Uterus (tissue), 4 donors: ENCODE results near the gene MEIS3. TPM values are rescaled to one million over a fixed set of nuclear protein-coding genes. Genes with fewer than 3 reads are reported as not detected.

Experiments
- DNase-seq, 2 donors: peaks; one replicate each; pipeline ENCODE4 v3.0.0-alpha.2; 2019 to 2020
- H3K27ac ChIP-seq, 2 donors: fragments of 200-600 bp; sonication (generic); 1 replicate in 1 of 2; 2 replicates in 1 of 2; pipeline ENCODE4 v1.5.1; 2016 to 2018
- H3K27me3 ChIP-seq, 2 donors: fragments of 200-600 bp; sonication (generic); one replicate each; pipeline ENCODE4 v1.5.1; 2018 to 2019; ENCODE audit warnings: control low read depth in 1 of 2
- H3K36me3 ChIP-seq, 2 donors: fragments of 200-600 bp; sonication (generic); one replicate each; pipeline ENCODE4 v1.5.1; 2019; ENCODE audit warnings: control low read depth in 1 of 2
- H3K4me1 ChIP-seq, 2 donors: fragments of 200-600 bp; sonication (generic); one replicate each; pipeline ENCODE4 v1.5.1; 2018 to 2019; ENCODE audit warnings: control low read depth in 1 of 2
- H3K4me3 ChIP-seq, 2 donors: fragments of 200-600 bp; sonication (generic); 1 replicate in 1 of 2; 2 replicates in 1 of 2; pipeline ENCODE4 v1.5.1; 2018 to 2019; ENCODE audit warnings: mild to moderate bottlenecking in 1 of 2
- H3K9me3 ChIP-seq, 2 donors: fragments of 200-600 bp; sonication (generic); one replicate each; pipeline ENCODE4 v1.5.1; 2019; ENCODE audit warnings: control low read depth in 1 of 2
- CTCF ChIP-seq, 4 experiments: fragments of 200-600 bp in 2 of 4; fragments of 450-650 bp in 2 of 4; sonication (generic) in 2 of 4; IDR thresholded peaks; one replicate each; pipeline ENCODE4 v1.5.1; 2016 to 2019; ENCODE audit warnings: antibody characterized with exemption in 4 of 4, mild to moderate bottlenecking in 2 of 4, moderate library complexity in 1 of 4
- POLR2A ChIP-seq, 2 donors: fragments of 450-650 bp; IDR thresholded peaks; one replicate each; pipeline ENCODE4 v1.6.1; 2016; ENCODE audit warnings: antibody characterized with exemption in 2 of 2, mild to moderate bottlenecking in 1 of 2, moderate library complexity in 1 of 2
- intact Hi-C: fragments of 100-400 bp; cut with DNase I; formaldehyde crosslinking; loops from one replicate; pipeline ENCODE4 v1.15.1; 2023; ENCODE audit warnings: low total_unique reads
- total RNA-seq, 4 donors: library from RNA; depleted of rRNA in 3 of 4; stranded (reverse); fragments of >200 nt in 3 of 4; gene quantifications; one replicate each; pipeline versions ENCODE4 v1.1.0 to v1.2.4, GENCODE V29; 2014 to 2023
- donor health status: DM: yes; HTN: yes; CAD: no.

MEIS3 gene
- total RNA-seq, 4 donors from 2014 or later = 28.9 to 133 (median 75.0) TPM

- DNase-seq = no peak
- Histone ChIP-seq H3K4me1 (peaks cover 0 to 11% of the 10 kb centered on the region in 2 donors), H3K4me3 (no peak overlapping the region), H3K9me3 (no peaks in the 10 kb centered on the region), H3K27ac (no peak overlapping the region), H3K36me3 (no peaks in the 10 kb centered on the region), H3K27me3 (peaks cover 0 to 4% of the 10 kb centered on the region in 2 donors)
- no peak for TF ChIP-seq POLR2A (IDR thresholded peaks at IDR 0.05)
- no peak for TF ChIP-seq CTCF (IDR thresholded peaks at IDR 0.05)
- intact Hi-C loops = no loop called here
Measured at GRCh38 chr19:47445527-47445926, 26.2 kb upstream of the MEIS3 start.

- Histone ChIP-seq H3K27ac (no peak overlapping the region), H3K27me3 (peaks cover 0 to 4% of the 10 kb centered on the region in 2 donors), H3K36me3 (no peaks in the 10 kb centered on the region), H3K4me1 (peaks cover 0 to 11% of the 10 kb centered on the region in 2 donors), H3K9me3 (no peaks in the 10 kb centered on the region), H3K4me3 (no peak overlapping the region)
- intact Hi-C loops = no loop called here
- DNase-seq = no peak
- TF ChIP-seq POLR2A (IDR thresholded peaks at IDR 0.05) (no peak), CTCF (IDR thresholded peaks at IDR 0.05) (no peak)
Measured at GRCh38 chr19:47444388-47444821, 25.1 kb upstream of the MEIS3 start.

GRCh38 chr19:47443331-47443730 lies 24.0 kb upstream of the MEIS3 start:
- peaks cover 0 to 4% of the 10 kb centered on the region in 2 donors for H3K27me3 ChIP-seq
- intact Hi-C loops = no loop called here
- TF ChIP-seq POLR2A (IDR thresholded peaks at IDR 0.05) = no peak
- no peak for TF ChIP-seq CTCF (IDR thresholded peaks at IDR 0.05)
- H3K36me3 ChIP-seq = no peaks in the 10 kb centered on the region
- no peak overlapping the region for H3K4me3 ChIP-seq
- no peak for DNase-seq
- H3K27ac ChIP-seq = no peak overlapping the region
- no peaks in the 10 kb centered on the region for H3K9me3 ChIP-seq
- H3K4me1 ChIP-seq = peaks cover 0 to 11% of the 10 kb centered on the region in 2 donors

- intact Hi-C loops = no loop called here
- no peaks in the 10 kb centered on the region for H3K36me3 ChIP-seq
- no peak overlapping the region for H3K4me3 ChIP-seq
- TF ChIP-seq CTCF (IDR thresholded peaks at IDR 0.05) = no peak
- no peak for TF ChIP-seq POLR2A (IDR thresholded peaks at IDR 0.05)
- H3K27ac ChIP-seq = no peak overlapping the region
- H3K27me3 ChIP-seq = no peaks in the 10 kb centered on the region
- H3K4me1 ChIP-seq = no peaks in the 10 kb centered on the region
- no peak for DNase-seq
- H3K9me3 ChIP-seq = no peaks in the 10 kb centered on the region
Measured at GRCh38 chr19:47438793-47439220, 19.5 kb upstream of the MEIS3 start.

GRCh38 chr19:47437500-47437899 lies 18.2 kb upstream of the MEIS3 start:
- Histone ChIP-seq H3K36me3 (no peaks in the 10 kb centered on the region), H3K4me1 (no peaks in the 10 kb centered on the region), H3K27me3 (no peaks in the 10 kb centered on the region), H3K9me3 (no peaks in the 10 kb centered on the region), H3K27ac (no peak overlapping the region), H3K4me3 (no peak overlapping the region)
- intact Hi-C loops = loop anchor here (2.0 kb wide), 1 partner anchor 261 kb away; no protein-coding TSS in a partner anchor
- TF ChIP-seq POLR2A (IDR thresholded peaks at IDR 0.05) (no peak), CTCF (IDR thresholded peaks at IDR 0.05) (no peak)
- no peak for DNase-seq
